Memory B cell (primary cell): ENCODE measurements around the gene YJU2.
"Not testable (repeated sequence)": the region's sequence is repeated elsewhere in the genome, so short reads cannot be mapped to it uniquely, and the experiment has no call there.

Source experiments
- ATAC-seq: fragments of 150-1000 bp; cut with Tn5 transposase; 2 replicates; pipeline ENCODE4 v1.10.0; 2021; ENCODE audit warnings: low read depth, mild to moderate bottlenecking, moderate library complexity
- DNase-seq, 2 donors: peaks; one replicate each; pipeline ENCODE4 v3.0.0; 2022; ENCODE audit warnings: low spot score in 2 of 2
- H3K27ac Mint-ChIP-seq: one replicate; pipeline ENCODE4 v1.8.0; 2022; ENCODE audit warnings: mild to moderate bottlenecking, moderate library complexity, mixed read lengths
- H3K27me3 Mint-ChIP-seq: one replicate; pipeline ENCODE4 v1.8.0; 2022; ENCODE audit warnings: mixed read lengths
- H3K36me3 Mint-ChIP-seq: one replicate; pipeline ENCODE4 v1.8.0; 2022; ENCODE audit warnings: mild to moderate bottlenecking, mixed read lengths
- H3K4me1 Mint-ChIP-seq: one replicate; pipeline ENCODE4 v1.8.0; 2022; ENCODE audit warnings: mixed read lengths
- H3K4me3 Mint-ChIP-seq: one replicate; pipeline ENCODE4 v1.8.0; 2022; ENCODE audit warnings: mild to moderate bottlenecking, moderate library complexity, mixed read lengths
- H3K9me3 Mint-ChIP-seq: one replicate; pipeline ENCODE4 v1.8.0; 2022; ENCODE audit warnings: mixed read lengths

Gene YJU2

GRCh38 chr19:4234142-4234861 is 12.6 kb upstream of the YJU2 start:
- ATAC-seq = no peak
- no peaks in the 10 kb centered on the region for H3K9me3 Mint-ChIP-seq
- no peak overlapping the region for H3K4me3 Mint-ChIP-seq
- peaks cover 3% of the 10 kb centered on the region for H3K36me3 Mint-ChIP-seq
- no peak overlapping the region for H3K27ac Mint-ChIP-seq
- peaks cover 1% of the 10 kb centered on the region for H3K27me3 Mint-ChIP-seq
- DNase-seq = no peak
- H3K4me1 Mint-ChIP-seq = peaks cover 5% of the 10 kb centered on the region

DNA sequence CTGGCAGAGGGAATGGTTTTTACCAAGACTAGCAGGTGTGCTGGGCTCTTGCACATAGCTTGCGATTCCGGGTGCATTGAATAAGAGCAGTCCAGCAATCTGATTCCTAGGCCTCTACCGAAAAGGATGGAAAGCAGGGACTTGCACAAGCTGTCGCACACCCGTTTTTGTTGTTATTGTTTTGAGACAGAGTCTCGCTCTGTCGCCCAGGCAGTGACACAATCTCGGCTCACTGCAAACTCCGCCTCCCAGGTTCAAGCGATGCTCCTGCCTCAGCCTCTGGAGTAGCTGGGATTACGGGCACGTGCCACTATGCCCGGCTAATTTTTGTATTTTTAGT is 12.0 kb upstream of the YJU2 start:
- no peak overlapping the region for H3K27ac Mint-ChIP-seq
- no peak overlapping the region for H3K4me3 Mint-ChIP-seq
- peaks cover 2% of the 10 kb centered on the region for H3K4me1 Mint-ChIP-seq
- H3K36me3 Mint-ChIP-seq = peaks cover 3% of the 10 kb centered on the region
- peaks cover 1% of the 10 kb centered on the region for H3K27me3 Mint-ChIP-seq
- DNase-seq = no peak
- H3K9me3 Mint-ChIP-seq = no peaks in the 10 kb centered on the region
- ATAC-seq = no peak

DNA sequence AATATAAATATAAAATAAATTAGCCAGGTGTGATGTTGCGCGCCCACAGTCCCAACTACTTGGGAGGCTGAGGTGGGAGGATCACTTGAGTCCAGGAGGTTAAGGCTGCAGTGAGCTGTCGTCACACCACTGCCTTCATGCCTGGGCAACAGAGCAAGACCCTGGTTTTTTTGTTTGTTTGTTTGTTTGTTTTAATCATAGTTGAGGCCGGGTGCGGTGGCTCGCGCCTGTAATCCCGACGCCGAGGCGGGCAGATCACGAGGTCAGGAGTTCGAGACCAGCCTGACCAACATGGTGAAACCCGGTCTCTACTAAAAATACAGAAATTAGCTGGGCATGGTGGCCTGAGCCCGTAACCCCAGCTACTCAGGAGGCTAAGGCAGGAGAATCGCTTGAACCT is 9.4 kb upstream of the YJU2 start:
- H3K9me3 Mint-ChIP-seq, H3K27me3 Mint-ChIP-seq, H3K4me3 Mint-ChIP-seq, DNase-seq, H3K4me1 Mint-ChIP-seq, H3K36me3 Mint-ChIP-seq, ATAC-seq, H3K27ac Mint-ChIP-seq: not testable (repeated sequence)

DNA sequence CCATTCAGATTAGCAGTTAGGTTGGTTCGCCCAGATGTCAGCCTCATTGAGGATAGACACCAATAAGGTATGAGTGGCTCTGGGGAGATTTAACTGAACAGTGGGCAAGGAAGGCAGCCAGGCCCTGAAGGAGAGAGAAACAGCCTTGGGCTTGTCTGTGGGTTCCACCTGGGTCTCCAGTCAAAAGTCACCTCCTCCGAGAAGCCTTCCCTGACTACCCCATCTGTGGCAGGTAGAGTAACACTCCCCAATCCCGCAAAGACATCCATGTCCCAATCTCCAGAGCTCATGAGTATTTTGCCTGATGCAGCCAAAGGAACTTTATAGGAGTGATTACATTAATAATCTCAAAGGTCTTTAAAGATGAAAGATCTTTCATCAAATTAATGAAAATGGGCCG is 8.0 kb upstream of the YJU2 start:
- peaks cover 5% of the 10 kb centered on the region for H3K4me1 Mint-ChIP-seq
- no peak overlapping the region for H3K27ac Mint-ChIP-seq
- peaks cover 3% of the 10 kb centered on the region for H3K36me3 Mint-ChIP-seq
- peaks cover 6% of the 10 kb centered on the region for H3K9me3 Mint-ChIP-seq
- ATAC-seq = no peak
- DNase-seq = no peak
- H3K27me3 Mint-ChIP-seq = no peaks in the 10 kb centered on the region
- H3K4me3 Mint-ChIP-seq = no peak overlapping the region

GRCh38 chr19:4241824-4242430 is 5.0 kb upstream of the YJU2 start:
- no peak for ATAC-seq
- Mint-ChIP-seq H3K27ac (no peak overlapping the region), H3K4me1 (peaks cover 9% of the 10 kb centered on the region), H3K27me3 (no peaks in the 10 kb centered on the region), H3K4me3 (no peak overlapping the region), H3K9me3 (peaks cover 6% of the 10 kb centered on the region), H3K36me3 (peaks cover 2% of the 10 kb centered on the region)
- DNase-seq = no peak

DNA sequence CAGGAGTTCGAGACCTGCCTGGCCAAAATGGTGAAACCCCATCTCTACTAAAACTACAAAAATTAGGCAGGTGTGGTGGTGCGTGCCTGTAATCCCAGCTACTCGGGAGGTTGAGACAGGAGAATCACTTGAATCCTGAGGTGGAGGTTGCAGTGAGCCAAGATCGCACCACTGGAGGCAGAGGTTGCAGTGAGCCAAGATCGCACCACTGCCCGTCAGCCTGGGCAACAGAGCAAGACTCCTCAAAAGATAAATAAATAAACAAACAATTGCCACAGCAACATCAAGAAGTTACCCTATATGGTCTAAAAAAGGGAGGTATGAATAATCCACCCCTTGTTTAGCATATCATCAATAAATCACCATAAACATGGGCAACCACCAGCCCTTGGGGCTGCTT is 942 bp upstream of the YJU2 start:
- H3K36me3 Mint-ChIP-seq = peaks cover 22% of the 10 kb centered on the region
- not testable (repeated sequence) for H3K27me3 Mint-ChIP-seq, DNase-seq, H3K9me3 Mint-ChIP-seq, ATAC-seq
- peaks cover 17% of the 10 kb centered on the region for H3K4me1 Mint-ChIP-seq
- H3K4me3 Mint-ChIP-seq = peak overlapping the region; percentile 27
- H3K27ac Mint-ChIP-seq = peak overlapping the region; percentile 100

- ATAC-seq (no peak), DNase-seq (no peak)
- peaks cover 5% of the 10 kb centered on the region for H3K4me1 Mint-ChIP-seq
These were observed 9.7 kb downstream of the YJU2 start for GRCh38 chr19:4256563-4256962.

GRCh38 chr19:4257025-4257424 is 10.1 kb downstream of the YJU2 start:
- DNase-seq (no peak), ATAC-seq (no peak)
- no peak overlapping the region for H3K27ac Mint-ChIP-seq
- no peaks in the 10 kb centered on the region for H3K9me3 Mint-ChIP-seq
- H3K36me3 Mint-ChIP-seq = peaks cover 34% of the 10 kb centered on the region
- H3K4me1 Mint-ChIP-seq = peaks cover 5% of the 10 kb centered on the region
- H3K27me3 Mint-ChIP-seq = no peaks in the 10 kb centered on the region
- H3K4me3 Mint-ChIP-seq = no peak overlapping the region

More at GRCh38 chr19:4256563-4256962, 9.7 kb downstream of the YJU2 start:
- Mint-ChIP-seq H3K36me3 (peaks cover 32% of the 10 kb centered on the region), H3K9me3 (no peaks in the 10 kb centered on the region), H3K4me3 (no peak overlapping the region), H3K27me3 (no peaks in the 10 kb centered on the region), H3K27ac (no peak overlapping the region)

DNA sequence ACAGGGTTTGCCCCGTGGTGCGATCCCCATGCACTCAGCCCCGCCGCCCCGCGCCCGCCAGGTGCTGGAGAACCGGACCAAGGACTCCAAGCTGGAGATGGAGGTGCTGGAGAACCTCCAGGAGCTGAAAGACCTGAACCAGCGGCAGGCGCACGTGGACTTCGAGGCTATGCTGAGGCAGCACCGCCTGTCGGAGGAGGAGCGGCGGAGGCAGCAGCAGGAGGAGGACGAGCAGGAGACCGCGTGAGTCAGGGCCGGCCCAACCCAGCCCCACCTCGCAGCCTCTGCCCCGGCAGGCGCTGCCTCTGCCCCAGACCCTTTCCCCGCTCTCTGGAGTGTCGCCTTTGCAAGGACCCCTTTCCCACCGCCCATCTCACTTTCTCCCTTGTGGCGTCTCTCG is 11.3 kb downstream of the YJU2 start:
- Mint-ChIP-seq H3K9me3 (no peaks in the 10 kb centered on the region), H3K27ac (no peak overlapping the region), H3K4me1 (peaks cover 5% of the 10 kb centered on the region), H3K27me3 (no peaks in the 10 kb centered on the region), H3K36me3 (peaks cover 36% of the 10 kb centered on the region), H3K4me3 (no peak overlapping the region)
- no peak for ATAC-seq
- no peak for DNase-seq

- peaks cover 32% of the 10 kb centered on the region for H3K36me3 Mint-ChIP-seq
- H3K4me1 Mint-ChIP-seq = peaks cover 2% of the 10 kb centered on the region
- no peak overlapping the region for H3K4me3 Mint-ChIP-seq
- DNase-seq (no peak), ATAC-seq (peak; percentile 66)
- H3K27me3 Mint-ChIP-seq = no peaks in the 10 kb centered on the region
- H3K27ac Mint-ChIP-seq = peak overlapping the region; percentile 3
- no peaks in the 10 kb centered on the region for H3K9me3 Mint-ChIP-seq
These were observed 13.8 kb downstream of the YJU2 start for GRCh38 chr19:4260613-4261191.

GRCh38 chr19:4264812-4265211 is 17.9 kb downstream of the YJU2 start:
- Mint-ChIP-seq H3K4me1 (peaks cover 12% of the 10 kb centered on the region), H3K27me3 (no peaks in the 10 kb centered on the region), H3K9me3 (no peaks in the 10 kb centered on the region), H3K36me3 (peaks cover 32% of the 10 kb centered on the region), H3K4me3 (no peak overlapping the region), H3K27ac (no peak overlapping the region)
- DNase-seq (no peak), ATAC-seq (no peak)

DNA sequence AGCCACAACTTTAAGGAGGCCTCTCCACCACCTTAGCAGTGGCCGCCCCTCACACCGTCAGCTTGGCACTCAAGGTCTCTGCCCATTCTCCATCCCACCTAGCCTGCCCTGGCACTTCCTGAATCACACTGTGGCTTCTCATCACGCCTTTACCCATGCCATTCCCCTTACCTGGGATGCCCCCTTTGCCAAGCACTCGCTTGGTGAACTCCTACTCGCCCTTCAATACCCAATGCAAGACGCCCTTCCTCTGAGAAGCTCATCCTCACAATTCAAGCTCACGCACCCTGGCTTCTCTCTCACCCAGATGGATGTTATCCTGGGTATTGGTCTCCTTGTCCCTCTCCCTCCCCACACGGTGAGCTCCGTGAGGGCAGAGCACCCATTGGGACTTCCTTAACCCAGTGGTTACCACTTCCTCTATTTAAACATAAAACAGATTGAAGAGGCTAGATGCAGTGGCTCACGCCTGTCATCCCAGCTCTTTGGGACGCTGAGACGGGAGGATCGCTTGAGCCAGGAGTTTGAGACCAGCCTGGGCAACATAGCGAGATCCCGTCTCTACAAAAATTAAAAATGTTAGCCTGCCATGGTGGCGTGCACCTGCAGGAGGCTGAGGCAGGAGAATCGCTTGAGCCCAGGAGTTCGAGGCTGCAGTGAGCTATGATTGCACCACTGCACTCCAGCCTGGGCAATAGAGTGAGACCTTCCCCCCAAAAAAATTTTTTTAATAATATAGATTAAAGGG is 19.5 kb downstream of the YJU2 start:
- no peak for DNase-seq
- Mint-ChIP-seq H3K27me3 (no peaks in the 10 kb centered on the region), H3K4me1 (peaks cover 10% of the 10 kb centered on the region), H3K9me3 (no peaks in the 10 kb centered on the region), H3K4me3 (no peak overlapping the region), H3K36me3 (peaks cover 29% of the 10 kb centered on the region), H3K27ac (no peak overlapping the region)
- ATAC-seq = peak; percentile 61

- H3K36me3 Mint-ChIP-seq = peaks cover 27% of the 10 kb centered on the region
- H3K4me3 Mint-ChIP-seq = no peak overlapping the region
- H3K4me1 Mint-ChIP-seq = peaks cover 10% of the 10 kb centered on the region
- H3K27ac Mint-ChIP-seq = peak overlapping the region; percentile 74
- H3K27me3 Mint-ChIP-seq = no peaks in the 10 kb centered on the region
- peak; percentile 59 for ATAC-seq
- no peaks in the 10 kb centered on the region for H3K9me3 Mint-ChIP-seq
- DNase-seq = peak; percentile 41 to 64
These were observed 20.4 kb downstream of the YJU2 start for GRCh38 chr19:4267101-4267900.
